ENCODE data around the gene THAP4. TPM values are rescaled to one million over a fixed set of nuclear protein-coding genes. Genes with fewer than 3 reads are reported as not detected.

Gene THAP4
- polyA plus RNA-seq, 1 of the 3 experiments (the other 2 are of a cell fraction) = 64.7 TPM

DNA sequence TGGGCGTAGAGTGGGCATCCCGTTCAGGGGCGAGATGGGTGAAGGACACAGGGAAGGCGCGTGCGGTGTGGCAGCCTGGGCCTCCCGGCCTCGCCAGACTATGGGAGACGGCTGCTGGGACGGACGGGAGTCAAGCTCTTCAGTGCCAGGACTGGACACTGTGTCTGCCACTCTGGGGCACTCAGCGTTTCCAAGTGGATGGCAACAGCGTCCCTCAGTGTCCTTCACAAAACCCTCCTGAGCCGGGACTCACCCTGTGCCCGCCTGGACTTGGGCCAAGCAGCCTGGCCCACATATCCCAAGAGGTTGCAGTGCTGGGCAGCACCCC, 94.7 kb downstream of the THAP4 start:
- no peak overlapping the region for H2AFZ ChIP-seq (ENCODE audit: low read depth)
- 32% methylated on average over 6 of the region's 15 CpGs for WGBS (ENCODE audit: low lambda C conversion rate)
- POLR2A ChIA-PET = no interaction called here
- H3K27ac ChIP-seq (ENCODE audit: low read depth in 2 of 2, low read length in 1 of 2) = no peak overlapping the region
- no peaks in the 10 kb centered on the region for H3K36me3 ChIP-seq (replicated peaks in 1 of 2; ENCODE audit: control insufficient read depth in 1 of 2, insufficient read depth in 2 of 2, low read length in 1 of 2)
- peaks cover 6% of the 10 kb centered on the region for H3F3A ChIP-seq (replicated peaks; ENCODE audit: insufficient read depth)
- TF ChIP-seq, protein P1, sequence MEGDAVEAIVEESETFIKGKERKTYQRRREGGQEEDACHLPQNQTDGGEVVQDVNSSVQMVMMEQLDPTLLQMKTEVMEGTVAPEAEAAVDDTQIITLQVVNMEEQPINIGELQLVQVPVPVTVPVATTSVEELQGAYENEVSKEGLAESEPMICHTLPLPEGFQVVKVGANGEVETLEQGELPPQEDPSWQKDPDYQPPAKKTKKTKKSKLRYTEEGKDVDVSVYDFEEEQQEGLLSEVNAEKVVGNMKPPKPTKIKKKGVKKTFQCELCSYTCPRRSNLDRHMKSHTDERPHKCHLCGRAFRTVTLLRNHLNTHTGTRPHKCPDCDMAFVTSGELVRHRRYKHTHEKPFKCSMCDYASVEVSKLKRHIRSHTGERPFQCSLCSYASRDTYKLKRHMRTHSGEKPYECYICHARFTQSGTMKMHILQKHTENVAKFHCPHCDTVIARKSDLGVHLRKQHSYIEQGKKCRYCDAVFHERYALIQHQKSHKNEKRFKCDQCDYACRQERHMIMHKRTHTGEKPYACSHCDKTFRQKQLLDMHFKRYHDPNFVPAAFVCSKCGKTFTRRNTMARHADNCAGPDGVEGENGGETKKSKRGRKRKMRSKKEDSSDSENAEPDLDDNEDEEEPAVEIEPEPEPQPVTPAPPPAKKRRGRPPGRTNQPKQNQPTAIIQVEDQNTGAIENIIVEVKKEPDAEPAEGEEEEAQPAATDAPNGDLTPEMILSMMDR (IDR thresholded peaks at IDR 0.05) = no peak
- TF ChIP-seq EZH2phosphoT487 (IDR thresholded peaks at IDR 0.05; ENCODE audit: borderline replicate concordance, low read depth) (no peak), FOXM1 (IDR thresholded peaks at IDR 0.05; ENCODE audit: low read depth) (no peak), POLR2AphosphoS5 (IDR thresholded peaks at IDR 0.05; ENCODE audit: low read depth, low read length) (no peak), EP300 (IDR thresholded peaks at IDR 0.05; ENCODE audit: borderline replicate concordance in 1 of 2, low read depth in 1 of 2, low read length in 1 of 2) (no peak), MEF2A (IDR thresholded peaks at IDR 0.05; ENCODE audit: borderline replicate concordance, low read depth) (no peak), RFX5 (IDR thresholded peaks at IDR 0.05; ENCODE audit: low read length) (no peak), TAF1 (IDR thresholded peaks at IDR 0.05; ENCODE audit: borderline replicate concordance, low read depth, low read length) (no peak), GATA2 (CRISPR knock-in tag; IDR thresholded peaks at IDR 0.05) (no peak), MXI1 (IDR thresholded peaks at IDR 0.05; ENCODE audit: low read depth, low read length) (no peak), CHD2 (IDR thresholded peaks at IDR 0.05; ENCODE audit: low read length, partially characterized antibody) (no peak)
- TF ChIP-seq, protein P2, sequence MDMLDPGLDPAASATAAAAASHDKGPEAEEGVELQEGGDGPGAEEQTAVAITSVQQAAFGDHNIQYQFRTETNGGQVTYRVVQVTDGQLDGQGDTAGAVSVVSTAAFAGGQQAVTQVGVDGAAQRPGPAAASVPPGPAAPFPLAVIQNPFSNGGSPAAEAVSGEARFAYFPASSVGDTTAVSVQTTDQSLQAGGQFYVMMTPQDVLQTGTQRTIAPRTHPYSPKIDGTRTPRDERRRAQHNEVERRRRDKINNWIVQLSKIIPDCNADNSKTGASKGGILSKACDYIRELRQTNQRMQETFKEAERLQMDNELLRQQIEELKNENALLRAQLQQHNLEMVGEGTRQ (IDR thresholded peaks at IDR 0.05; ENCODE audit: borderline replicate concordance, low read depth, low read length) = no peak
- TF ChIP-seq, protein P3, sequence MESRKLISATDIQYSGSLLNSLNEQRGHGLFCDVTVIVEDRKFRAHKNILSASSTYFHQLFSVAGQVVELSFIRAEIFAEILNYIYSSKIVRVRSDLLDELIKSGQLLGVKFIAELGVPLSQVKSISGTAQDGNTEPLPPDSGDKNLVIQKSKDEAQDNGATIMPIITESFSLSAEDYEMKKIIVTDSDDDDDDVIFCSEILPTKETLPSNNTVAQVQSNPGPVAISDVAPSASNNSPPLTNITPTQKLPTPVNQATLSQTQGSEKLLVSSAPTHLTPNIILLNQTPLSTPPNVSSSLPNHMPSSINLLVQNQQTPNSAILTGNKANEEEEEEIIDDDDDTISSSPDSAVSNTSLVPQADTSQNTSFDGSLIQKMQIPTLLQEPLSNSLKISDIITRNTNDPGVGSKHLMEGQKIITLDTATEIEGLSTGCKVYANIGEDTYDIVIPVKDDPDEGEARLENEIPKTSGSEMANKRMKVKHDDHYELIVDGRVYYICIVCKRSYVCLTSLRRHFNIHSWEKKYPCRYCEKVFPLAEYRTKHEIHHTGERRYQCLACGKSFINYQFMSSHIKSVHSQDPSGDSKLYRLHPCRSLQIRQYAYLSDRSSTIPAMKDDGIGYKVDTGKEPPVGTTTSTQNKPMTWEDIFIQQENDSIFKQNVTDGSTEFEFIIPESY (IDR thresholded peaks at IDR 0.05; ENCODE audit: borderline replicate concordance, low read depth) = no peak
- no peak overlapping the region for H3K9ac ChIP-seq
- H3K79me2 ChIP-seq (ENCODE audit: insufficient read depth) = no peaks in the 10 kb centered on the region
- no peak overlapping the region for H3K4me2 ChIP-seq
- peak; percentile 65 for DNase-seq
- no peaks in the 10 kb centered on the region for H3K9me2 ChIP-seq
- H3K27me3 ChIP-seq (ENCODE audit: insufficient read depth) = peaks cover 18% of the 10 kb centered on the region; the same call in 1 of the 2 replicates
- H3K4me1 ChIP-seq (ENCODE audit: control insufficient read depth in 1 of 2, insufficient read depth in 2 of 2, low read depth in 1 of 2, low read length in 1 of 2) = peaks cover 4 to 11% of the 10 kb centered on the region in 2 experiments; a peak in 2 of 4 replicates
- CTCF ChIA-PET = interaction anchor here (0.7 to 2.2 kb wide), 4 partner anchors 14 to 57 kb away, joined by 3 to 7 read pairs (median 5); no protein-coding TSS in a partner anchor
- H3K9me3 ChIP-seq = no peaks in the 10 kb centered on the region
- no peaks in the 10 kb centered on the region for H4K20me1 ChIP-seq (ENCODE audit: insufficient read depth)
- no peak overlapping the region for H3K4me3 ChIP-seq (ENCODE audit: low read depth in 2 of 2, low read length in 1 of 2)
